Kidney (tissue), 14 donors: ENCODE results near the gene DLG2. TPM values are rescaled to one million over a fixed set of nuclear protein-coding genes. Genes with fewer than 3 reads are reported as not detected.

Source experiments
- DNase-seq, 5 donors: peaks; one replicate each; pipeline ENCODE4 v3.0.0-alpha.2; 2013 to 2020
- FAIRE-seq: peaks from 2 replicates; lab custom pipeline; 2012; peaks lifted over from hg19 to GRCh38; lab: Jason Lieb, UNC
- H3K27ac ChIP-seq, 2 donors: one replicate each; pipeline ENCODE4 v1.7.0; 2013; ENCODE audit warnings: low read depth in 2 of 2, low read length in 2 of 2, inconsistent platforms in 1 of 2
- H3K27me3 ChIP-seq: one replicate; pipeline ENCODE4 v1.7.1; 2013; ENCODE audit warnings: low read length, inconsistent platforms; ENCODE audit not compliant: control insufficient read depth, insufficient read depth
- H3K36me3 ChIP-seq, 3 donors: one replicate each; pipeline versions ENCODE4 v1.7.0 to v1.7.1; 2013; ENCODE audit warnings: low read length in 3 of 3, control low read depth in 1 of 3, inconsistent platforms in 1 of 3; ENCODE audit not compliant: insufficient read depth in 3 of 3, control insufficient read depth in 2 of 3
- H3K4me1 ChIP-seq, 3 donors: one replicate each; pipeline versions ENCODE4 v1.7.0 to v1.7.1; 2013; ENCODE audit warnings: low read length in 3 of 3, inconsistent platforms in 1 of 3, low read depth in 1 of 3; ENCODE audit not compliant: control insufficient read depth in 2 of 3, insufficient read depth in 2 of 3
- H3K4me3 ChIP-seq, 3 donors: one replicate each; pipeline versions ENCODE4 v1.7.0 to v1.8.1; 2013; ENCODE audit warnings: low read length in 3 of 3, control low read depth in 1 of 3, inconsistent platforms in 1 of 3
- H3K9ac ChIP-seq, 3 donors: one replicate each; pipeline versions ENCODE4 v1.7.0 to v1.7.1; 2013; ENCODE audit warnings: low read length in 3 of 3, control low read depth in 1 of 3, inconsistent platforms in 1 of 3
- H3K9me3 ChIP-seq, 3 donors: one replicate each; pipeline versions ENCODE4 v1.7.0 to v1.7.1; 2013; ENCODE audit warnings: low read length in 3 of 3, control low read depth in 1 of 3, inconsistent platforms in 1 of 3; ENCODE audit not compliant: control insufficient read depth in 2 of 3, insufficient read depth in 1 of 3
- CTCF ChIP-seq: IDR thresholded peaks from 3 replicates; pipeline ENCODE4 v1.5.1; 2012; ENCODE audit warnings: mild to moderate bottlenecking, moderate library complexity, borderline replicate concordance; ENCODE audit not compliant: insufficient read depth; ENCODE audit errors: extremely low read depth
- intact Hi-C: fragments of 100-400 bp; cut with DNase I; formaldehyde crosslinking; loops from one replicate; pipeline ENCODE4 v1.11.1; 2022
- polyA plus RNA-seq: library from polyadenylated mRNA; stranded (reverse); fragments of 350-450 nt; fragmentation: Illumina TruSeq; extraction: RNeasy Lipid Tissue Mini Kit (QIAGEN cat#74804); gene quantifications from one replicate; pipeline ENCODE4 v1.2.3, GENCODE V29; 2014; ENCODE audit warnings: low read depth, low replicate concordance; ENCODE audit not compliant: insufficient read depth
- total RNA-seq: library from RNA; stranded (reverse); fragmentation: NEBNext Ultra II Directional; extraction: Animal tissue kit (Norgen Biotek cat#: 25700); gene quantifications from one replicate; pipeline ENCODE4 v1.2.1, GENCODE V29; 2021
- donor health status: control.
- donor health status: control.
- donor health status: control.
- donor health status: control.
- donor health status: control.
- donor health status: DM: yes; HTN: yes; CAD: no.
- donor health status: Normal renal cell carcinoma (clear cell type).

Gene DLG2
- total and polyA plus RNA-seq, 2 donors from 2014 or later = 2.9 to 7.2 TPM

- DNase-seq (no peak), FAIRE-seq (no peak)
- H3K9me3 ChIP-seq = no peaks in the 10 kb centered on the region
- intact Hi-C loops = no loop called here
- no peaks in the 10 kb centered on the region for H3K36me3 ChIP-seq
- no peaks in the 10 kb centered on the region for H3K27me3 ChIP-seq
- no peak overlapping the region for H3K4me3 ChIP-seq
- H3K27ac ChIP-seq = no peak overlapping the region
- TF ChIP-seq CTCF = no peak
- H3K9ac ChIP-seq = no peak overlapping the region
- no peaks in the 10 kb centered on the region for H3K4me1 ChIP-seq
Measured at GRCh38 chr11:83635166-83635565, 1992.0 kb downstream of the DLG2 start.

- intact Hi-C loops = no loop called here
- no peak for FAIRE-seq
Measured at GRCh38 chr11:83630211-83630610, 1996.9 kb downstream of the DLG2 start.

DNA sequence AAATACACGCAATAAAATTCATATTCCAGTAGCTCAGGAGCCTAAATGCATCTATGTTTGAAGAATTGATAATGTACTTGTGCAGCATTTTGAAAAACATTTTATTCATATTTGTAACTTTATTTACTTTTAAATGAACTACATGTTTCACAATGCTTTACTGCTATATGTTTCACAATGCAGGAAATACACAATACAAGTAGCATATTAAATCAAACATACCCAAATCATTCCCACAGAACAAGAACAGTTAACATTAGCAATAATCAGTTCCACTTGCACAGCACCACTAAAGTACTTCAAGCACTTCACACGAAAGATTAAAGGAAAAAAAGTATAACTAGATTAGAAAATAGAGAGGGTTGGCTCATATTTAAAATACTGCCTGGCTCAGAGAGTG lies 1997.4 kb downstream of the DLG2 start:
- H3K9me3 ChIP-seq = no peaks in the 10 kb centered on the region
- FAIRE-seq = no peak

More at GRCh38 chr11:83630211-83630610, 1996.9 kb downstream of the DLG2 start:
- DNase-seq = no peak
- no peak overlapping the region for H3K9ac ChIP-seq
- no peaks in the 10 kb centered on the region for H3K4me1 ChIP-seq
- no peak overlapping the region for H3K4me3 ChIP-seq
- H3K36me3 ChIP-seq = no peaks in the 10 kb centered on the region
- H3K27me3 ChIP-seq = no peaks in the 10 kb centered on the region
- TF ChIP-seq CTCF = no peak
- H3K27ac ChIP-seq = no peak overlapping the region
- no peaks in the 10 kb centered on the region for H3K9me3 ChIP-seq

More for the DNA sequence above, 1997.4 kb downstream of the DLG2 start:
- Histone ChIP-seq H3K4me1 (no peaks in the 10 kb centered on the region), H3K27ac (no peak overlapping the region), H3K27me3 (no peaks in the 10 kb centered on the region), H3K4me3 (no peak overlapping the region), H3K9ac (no peak overlapping the region), H3K36me3 (no peaks in the 10 kb centered on the region)
- DNase-seq = no peak
- TF ChIP-seq CTCF = no peak
- intact Hi-C loops = no loop called here
